Urothelium cell line (cell line): ENCODE measurements around the gene IRS2.

Source experiments
- DNase-seq: peaks from one replicate; pipeline ENCODE4 v3.0.0; 2011; ENCODE audit warnings: low spot score, mixed read lengths
- FAIRE-seq: peaks from 2 replicates; lab custom pipeline; 2011; peaks lifted over from hg19 to GRCh38; lab: Jason Lieb, UNC

The IRS2 gene

DNA sequence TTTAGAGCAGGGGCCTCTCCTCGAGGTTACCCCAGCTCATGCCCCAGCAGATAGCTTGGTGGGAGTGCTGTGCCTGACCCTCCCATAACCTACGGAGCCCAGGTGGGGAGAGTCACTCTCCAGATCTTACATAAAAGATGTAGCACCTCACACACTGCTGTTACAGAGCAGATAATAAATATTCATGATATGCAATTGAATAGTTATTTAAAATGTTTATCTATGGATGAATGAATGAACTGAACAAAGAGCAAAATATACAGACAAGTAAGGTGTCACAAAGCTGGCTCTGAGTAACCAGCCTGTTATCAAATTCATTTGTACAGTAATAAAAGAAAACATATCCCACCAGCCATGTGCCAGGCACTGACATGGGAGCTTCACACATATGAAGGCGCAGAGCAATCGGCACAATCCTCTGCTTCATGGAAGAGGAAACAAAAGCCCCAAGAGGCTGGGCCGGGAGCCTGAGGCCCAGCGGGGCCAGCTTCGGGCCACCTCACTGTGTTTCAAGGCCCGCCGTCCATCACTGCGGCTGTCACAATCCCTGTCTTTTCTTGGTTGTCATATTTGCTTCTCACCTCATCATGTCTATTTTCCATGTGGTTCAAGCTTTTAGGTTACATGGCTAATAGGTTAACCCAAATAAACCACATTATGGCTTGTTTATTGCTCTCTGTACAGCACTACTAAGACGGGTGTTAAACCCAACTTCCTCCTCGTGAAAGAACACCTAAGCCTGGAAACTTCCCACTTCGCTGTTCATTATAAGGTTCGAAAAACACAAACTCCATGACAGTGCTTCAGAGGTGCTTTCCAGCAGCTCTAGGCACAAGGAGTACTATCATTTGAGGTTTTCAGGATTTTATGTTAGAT, 78.4 kb downstream of the IRS2 start:
- FAIRE-seq (no peak), DNase-seq (no peak)

DNA sequence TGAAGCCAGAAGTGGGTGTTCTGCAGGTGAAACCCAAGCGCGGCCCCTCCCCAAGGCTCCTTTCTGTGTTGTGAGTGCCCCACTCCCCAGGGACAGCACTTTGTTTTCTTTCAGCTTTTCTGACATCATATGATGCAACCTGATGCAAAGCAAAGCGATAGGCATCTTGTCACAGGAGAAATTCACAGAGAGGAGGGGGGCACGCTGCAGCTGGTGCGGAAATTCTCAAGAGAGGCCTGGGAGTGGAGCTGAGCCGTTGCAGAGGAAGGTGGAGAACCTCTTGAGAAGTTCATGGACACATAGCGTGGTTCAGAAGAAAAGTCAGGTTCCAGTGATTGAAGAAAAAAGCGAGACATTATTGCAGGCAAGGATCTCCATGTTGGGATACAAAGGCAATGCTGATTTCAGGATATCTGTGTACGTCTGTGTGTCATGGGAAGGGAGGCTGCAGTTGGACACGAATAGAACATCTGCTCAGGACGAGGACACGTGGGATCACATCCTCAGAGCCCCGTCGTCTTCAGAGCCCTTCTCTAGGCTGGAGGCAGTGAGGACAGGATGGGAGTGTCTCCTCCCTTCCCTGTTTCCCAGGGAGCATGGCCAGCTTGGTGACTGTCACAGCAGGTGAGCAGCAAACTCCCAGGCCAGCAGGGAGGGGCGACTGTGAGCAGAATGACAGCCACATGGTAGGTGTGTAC, 79.2 kb downstream of the IRS2 start:
- FAIRE-seq (no peak), DNase-seq (no peak)

DNA sequence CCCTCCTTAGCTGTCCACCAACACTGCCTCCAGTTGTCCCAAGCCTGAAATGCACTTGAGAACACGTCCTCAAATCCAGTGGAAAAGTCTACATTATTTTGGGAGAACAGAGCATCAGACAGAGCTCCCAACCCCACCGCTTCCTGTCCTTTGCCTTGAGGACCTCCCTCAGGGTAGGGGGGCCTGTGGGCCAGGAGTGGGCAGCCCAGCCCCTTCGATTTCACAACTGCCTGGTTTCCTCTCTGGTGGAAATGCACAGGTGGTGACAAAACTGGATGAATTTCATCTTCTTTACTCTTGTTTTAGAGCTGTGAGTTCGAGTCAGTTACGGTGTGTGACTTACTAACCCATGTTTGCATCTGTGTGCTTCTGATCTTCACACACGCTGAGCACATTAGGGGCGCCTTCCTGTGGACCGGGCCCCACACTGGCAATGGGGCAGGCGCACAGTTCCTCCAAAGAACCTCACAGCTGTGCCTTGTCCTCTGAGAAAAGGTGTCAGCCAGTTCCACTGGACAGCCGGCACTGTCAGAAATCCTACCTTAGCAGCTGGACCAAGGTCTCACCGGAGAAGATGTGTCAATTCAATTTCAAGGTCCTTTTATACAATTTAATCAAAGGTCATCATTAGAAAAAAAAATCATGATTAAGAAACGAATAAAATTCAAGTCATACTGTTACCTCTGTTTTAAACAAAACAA, 80.2 kb downstream of the IRS2 start:
- DNase-seq = no peak

DNA sequence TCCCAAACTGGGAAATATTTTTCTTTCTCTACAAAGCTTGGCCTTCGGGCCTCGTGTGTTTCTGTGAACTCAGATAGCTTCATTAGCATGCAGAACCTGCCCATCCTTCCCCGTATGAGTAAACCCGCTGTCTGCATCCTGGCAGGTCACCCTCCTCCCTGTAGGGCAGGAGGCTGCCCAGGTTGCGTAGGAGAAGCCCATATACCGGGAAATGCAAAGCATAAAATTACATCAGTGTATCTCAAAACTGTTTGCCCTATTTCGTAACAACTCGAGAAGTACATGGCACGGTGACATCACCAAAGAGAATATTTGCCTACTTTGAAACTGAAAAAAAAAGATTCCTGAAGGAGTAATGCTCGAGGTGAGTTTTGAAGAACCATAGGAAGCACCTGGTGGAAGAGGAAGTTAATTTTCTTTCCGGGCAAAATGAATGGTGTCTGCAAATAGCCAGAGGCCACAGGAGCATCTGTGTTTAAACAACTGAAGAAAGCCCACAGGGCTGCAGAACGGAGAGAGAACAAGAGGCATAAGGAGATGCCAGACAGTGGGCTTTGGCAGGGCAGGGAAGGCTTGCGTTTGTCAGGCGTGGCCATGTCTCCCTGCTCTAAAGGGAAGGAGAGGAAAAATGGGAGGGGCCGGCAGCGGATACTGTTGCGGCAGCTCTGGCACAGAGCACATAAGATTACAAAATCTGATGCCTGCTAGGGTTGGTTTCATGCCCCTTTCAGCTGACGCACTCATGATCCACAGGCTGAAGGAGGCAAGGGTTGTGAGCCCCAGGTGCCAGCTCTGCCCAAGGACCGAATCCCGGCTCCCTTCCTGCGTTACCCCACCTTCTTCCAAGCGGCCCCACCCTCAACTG, 81.4 kb downstream of the IRS2 start:
- FAIRE-seq = no peak
- no peak for DNase-seq

More for the DNA sequence above, 80.2 kb downstream of the IRS2 start:
- no peak for FAIRE-seq

DNA sequence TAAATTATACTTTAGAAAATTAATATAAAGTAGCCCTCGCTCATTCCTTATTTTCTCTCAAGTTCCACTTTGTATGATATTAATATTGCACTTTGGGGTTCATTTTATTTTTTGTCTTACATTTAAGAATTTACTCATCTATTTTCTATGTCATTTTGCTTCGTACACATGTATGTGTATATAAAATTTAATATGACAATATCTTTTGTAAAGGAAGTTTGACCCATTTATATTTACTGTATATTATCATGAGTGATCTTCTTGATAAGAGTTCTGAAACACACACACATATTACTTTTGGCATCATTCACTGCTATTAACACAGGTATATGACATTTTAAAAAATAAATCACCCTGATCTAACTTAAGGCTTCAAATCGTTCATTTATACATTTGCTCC, 83.1 kb downstream of the IRS2 start:
- FAIRE-seq = no peak

More for the DNA sequence above, 83.1 kb downstream of the IRS2 start:
- DNase-seq = no peak
